NCI-H510A treated with DMSO at 0.1 percent for 48 hours (cell line): ENCODE measurements around the gene EBF3.

Source experiments
- DNase-seq: peaks from one replicate; lab custom pipeline; 2025; lab: John Stamatoyannopoulos, UW

The EBF3 gene

GRCh38 chr10:129852829-129853561, 111.1 kb downstream of the EBF3 start:
- DNase-seq = no peak

DNA sequence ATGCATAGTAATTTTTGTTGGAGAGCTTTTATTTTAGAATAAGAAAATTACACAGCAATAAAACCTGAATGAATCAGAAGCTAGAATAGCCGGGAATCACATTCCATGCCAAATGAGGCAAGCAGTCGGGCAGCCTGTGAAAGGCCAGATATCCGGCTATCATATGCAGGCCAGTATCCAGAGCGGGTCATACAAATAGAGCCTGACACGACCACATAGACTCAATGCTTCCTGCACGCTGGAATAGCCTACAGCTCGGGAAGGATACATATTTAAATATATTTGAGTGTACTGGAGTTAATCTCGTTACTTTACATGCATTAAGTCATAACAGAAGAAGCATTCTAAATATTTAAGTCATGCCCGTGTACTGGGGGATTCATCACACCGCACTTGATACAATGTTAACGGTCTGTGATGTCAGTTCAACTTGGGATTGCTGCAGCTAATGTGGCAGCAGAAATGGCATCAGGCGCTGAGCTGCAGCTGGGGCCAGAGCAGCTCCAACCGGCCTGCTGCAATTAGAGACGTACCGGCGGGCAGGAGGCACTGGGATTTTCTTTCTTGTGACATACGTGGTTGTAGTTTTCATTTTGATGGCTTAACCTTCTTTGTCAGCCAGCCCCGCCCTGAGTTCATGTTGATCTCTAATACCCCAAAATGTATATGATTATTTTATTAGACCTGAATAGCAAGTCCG, 112.0 kb downstream of the EBF3 start:
- DNase-seq = no peak

- DNase-seq = no peak
Measured at GRCh38 chr10:129850790-129851189, 113.3 kb downstream of the EBF3 start.

GRCh38 chr10:129850316-129850715, 113.8 kb downstream of the EBF3 start:
- DNase-seq = no peak

DNA sequence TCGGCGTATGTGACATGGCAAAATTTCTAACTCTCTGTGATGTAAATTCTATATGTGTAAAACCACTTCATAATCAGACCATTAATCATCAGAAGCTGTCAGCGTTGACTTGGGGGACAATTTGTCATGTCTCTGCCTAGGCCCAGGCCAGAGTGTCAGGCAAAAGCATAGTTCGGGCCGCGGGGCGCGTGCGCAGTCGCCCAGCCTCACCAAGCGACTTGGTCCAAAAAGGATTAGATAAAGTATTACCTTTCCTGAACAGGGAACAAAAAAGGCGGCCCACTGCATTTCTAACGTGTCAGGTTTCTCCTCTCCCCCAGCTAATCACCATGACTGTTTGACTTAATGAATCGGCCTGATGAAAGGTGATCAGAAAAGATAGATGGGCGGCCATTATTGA, 114.2 kb downstream of the EBF3 start:
- DNase-seq = no peak

- DNase-seq = no peak
Measured at GRCh38 chr10:129849452-129849750, 114.7 kb downstream of the EBF3 start.

DNA sequence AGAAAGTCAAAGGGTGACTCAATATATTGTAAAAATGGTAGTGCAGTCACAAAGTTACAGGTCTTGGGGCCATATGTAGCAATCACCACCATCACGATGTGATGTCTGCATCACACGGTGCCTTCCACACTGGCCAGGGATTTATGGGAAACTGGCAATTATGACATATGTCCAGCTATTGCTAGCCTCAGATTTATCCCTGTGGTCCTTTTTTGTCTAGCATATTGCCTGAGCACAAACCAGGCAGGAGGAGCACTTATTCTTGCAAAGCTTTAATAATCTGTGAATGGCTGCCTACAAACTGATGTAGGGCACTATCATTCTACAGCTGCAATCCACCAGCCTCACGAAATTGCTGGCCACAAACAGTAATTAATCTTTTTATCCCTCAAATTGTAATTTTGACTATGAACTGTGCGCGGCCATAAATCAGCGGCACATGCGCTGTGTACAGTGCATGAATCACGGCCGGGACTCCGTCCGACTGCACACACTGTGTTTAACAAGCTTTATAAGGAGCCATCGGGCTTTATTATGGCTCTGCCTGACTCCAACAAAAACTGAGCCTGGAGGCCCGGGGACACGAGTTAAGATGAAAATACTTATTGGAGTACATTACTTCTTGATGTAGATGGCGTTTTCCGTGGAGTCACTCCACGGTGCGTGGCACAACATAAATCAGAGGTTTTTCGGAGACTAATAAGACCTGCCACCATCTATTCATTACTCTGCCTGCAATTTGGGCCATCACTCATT, 115.2 kb downstream of the EBF3 start:
- no peak for DNase-seq

DNA sequence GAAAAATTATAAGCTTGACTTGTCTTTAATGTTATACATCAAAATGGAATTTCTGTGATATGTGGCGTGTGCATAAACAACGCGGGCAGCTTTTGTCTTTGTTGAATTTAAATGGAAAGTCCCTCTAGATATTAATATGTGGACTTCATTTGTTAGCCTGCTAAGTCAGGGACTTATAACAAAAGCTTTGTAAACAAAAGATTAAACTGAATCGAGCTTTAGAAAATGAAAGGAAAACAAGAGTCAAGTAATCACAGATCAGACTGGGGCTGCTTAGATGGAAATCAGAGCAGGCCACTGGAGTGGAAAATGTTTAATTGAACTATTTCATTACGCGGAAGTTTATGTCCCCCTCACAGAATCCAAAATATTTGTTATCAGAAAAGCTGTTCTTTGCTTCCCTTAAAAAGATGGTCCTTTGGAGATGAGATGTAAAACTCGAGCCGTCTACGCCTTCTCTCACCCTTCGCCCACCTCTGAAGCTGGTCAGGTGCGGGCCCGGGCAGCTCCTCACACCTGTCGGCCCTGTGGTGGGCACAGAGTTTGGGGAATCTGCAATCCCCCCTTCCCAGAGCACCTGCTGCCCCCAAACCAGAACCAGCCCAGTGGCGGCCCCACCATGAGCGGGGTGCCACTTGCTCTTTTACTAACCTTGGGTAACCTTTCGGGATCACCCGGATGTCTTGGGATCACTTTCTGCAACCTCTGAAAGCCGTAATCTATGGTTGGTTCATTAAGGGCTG, 116.2 kb downstream of the EBF3 start:
- DNase-seq = no peak

DNA sequence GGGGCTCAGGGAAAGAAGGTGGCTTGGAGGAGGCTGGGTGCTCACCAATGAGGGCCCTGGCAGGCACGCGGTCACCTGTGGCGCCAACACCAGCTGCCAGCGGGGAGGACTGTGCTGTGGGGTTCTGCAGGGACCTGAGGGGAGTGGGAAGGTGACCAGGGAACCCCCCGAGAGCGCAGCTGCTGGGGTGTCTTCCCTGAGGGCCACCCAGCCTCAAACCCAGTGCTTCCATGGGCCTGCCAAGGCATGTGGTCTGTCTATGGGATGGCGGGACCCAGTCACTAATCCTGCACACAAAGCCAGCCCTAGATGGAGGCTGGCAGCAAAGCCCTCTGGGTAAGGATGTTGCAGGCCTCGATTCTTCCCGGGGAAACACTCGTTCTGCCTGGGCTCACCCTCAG, 117.1 kb downstream of the EBF3 start:
- DNase-seq = no peak

GRCh38 chr10:129845111-129845753, 118.8 kb downstream of the EBF3 start:
- DNase-seq = no peak

- no peak for DNase-seq
Measured at GRCh38 chr10:129844216-129844766, 119.8 kb downstream of the EBF3 start.

- no peak for DNase-seq
Measured at GRCh38 chr10:129843702-129844101, 120.4 kb downstream of the EBF3 start.

DNA sequence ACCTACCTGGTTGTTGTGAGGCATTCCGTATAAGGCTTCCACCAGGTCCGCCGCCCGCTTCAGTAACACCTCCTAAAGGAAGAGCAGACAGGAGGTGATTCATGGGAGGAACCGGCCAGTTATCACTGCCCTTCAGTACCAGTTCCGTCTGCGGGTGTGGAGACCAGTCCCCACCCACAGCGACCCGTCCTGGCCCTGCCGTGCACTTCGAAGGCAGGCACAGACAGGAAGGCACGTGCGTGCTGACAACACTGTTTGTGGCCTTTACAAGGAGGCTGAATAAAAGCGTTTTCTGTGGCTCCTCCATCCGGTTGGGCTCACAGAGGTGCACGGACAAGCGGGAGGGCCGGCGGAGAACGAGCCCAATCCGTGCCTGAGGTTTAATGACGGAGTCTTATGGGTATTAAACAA, 120.9 kb downstream of the EBF3 start:
- no peak for DNase-seq

GRCh38 chr10:129842031-129842430, 122.0 kb downstream of the EBF3 start:
- DNase-seq = no peak

DNA sequence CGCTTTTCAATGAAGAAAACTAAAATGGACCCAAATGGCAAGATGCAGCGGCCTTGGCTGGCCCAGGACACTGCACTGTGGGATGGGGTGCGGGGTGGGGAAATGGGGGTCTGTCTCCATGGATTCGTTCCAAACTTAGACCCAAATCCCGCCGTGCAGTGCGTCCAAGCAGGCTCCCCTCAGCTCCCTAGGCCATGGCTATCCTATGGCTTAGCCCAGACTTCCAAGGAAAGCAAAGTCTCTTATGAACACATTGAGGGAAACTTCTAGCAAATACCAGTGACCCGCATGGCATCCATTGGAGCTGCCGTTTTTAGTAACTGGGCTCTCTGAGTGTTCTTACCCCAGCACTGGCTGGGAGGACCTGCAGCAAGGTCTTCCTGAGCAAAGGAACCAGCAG, 122.5 kb downstream of the EBF3 start:
- DNase-seq = no peak

- no peak for DNase-seq
Measured at GRCh38 chr10:129841071-129841470, 123.0 kb downstream of the EBF3 start.

DNA sequence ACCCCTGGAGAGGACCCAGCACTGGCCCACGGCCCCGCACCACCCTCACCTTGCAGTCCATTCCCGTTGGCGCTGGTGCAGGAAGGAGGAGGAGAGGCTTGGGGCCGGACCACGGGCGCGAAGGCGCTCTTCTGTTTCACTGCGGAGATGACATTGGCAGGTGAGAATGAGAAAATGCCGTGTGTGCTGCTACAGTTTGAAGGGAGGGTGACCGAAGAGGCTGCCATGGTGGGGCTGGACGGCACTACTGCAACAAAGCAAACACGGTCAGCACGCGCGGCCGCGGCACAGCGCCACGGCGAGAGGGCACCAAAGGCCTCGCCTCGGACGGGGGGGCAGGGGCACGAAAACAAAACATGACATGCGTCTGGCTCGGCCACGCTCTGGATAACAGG, 123.9 kb downstream of the EBF3 start:
- no peak for DNase-seq

DNA sequence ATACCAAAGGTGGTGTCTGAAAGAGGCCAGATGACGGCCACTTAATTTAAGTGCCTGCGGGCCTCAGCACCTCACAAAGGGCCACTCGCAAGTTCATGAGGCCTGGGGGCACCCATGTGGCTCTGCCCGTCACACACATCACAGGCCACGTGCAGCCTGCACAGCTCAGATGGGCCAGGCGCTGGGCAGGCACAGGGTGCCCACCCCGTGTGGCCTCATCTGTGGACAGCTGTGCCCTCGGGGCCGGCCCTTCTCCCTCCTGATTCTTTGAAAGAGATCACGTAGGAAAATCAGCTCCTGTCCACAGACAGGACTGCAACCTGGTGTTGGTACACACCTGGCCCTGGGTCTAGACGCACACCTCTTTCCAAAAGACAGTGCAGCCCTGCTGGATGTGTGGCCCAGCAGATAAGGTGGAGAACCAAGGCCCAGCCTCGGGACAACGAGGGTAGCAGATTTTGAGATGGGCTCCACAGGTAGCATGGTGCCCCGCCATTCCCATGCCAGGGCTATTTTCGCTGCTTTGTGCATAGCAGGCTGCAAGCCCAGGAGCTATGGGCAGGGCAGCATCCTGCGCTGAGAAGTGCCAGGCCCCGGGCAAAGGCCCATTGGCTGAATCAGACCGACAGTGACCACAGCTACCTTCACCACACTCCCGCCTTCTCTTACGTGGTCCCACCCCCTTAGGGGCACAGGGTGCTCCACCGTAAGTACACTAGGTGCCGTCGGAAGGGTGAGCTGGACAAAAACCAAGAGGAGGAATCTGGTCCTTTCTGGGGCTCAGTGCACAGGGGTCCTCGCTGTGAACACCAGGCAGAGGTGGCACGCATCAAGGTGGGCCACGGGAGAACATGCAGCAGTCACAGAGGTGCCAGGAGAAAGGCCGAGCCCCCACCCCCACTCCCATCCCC, 124.5 kb downstream of the EBF3 start:
- no peak for DNase-seq

GRCh38 chr10:129838794-129839193, 125.3 kb downstream of the EBF3 start:
- no peak for DNase-seq

DNA sequence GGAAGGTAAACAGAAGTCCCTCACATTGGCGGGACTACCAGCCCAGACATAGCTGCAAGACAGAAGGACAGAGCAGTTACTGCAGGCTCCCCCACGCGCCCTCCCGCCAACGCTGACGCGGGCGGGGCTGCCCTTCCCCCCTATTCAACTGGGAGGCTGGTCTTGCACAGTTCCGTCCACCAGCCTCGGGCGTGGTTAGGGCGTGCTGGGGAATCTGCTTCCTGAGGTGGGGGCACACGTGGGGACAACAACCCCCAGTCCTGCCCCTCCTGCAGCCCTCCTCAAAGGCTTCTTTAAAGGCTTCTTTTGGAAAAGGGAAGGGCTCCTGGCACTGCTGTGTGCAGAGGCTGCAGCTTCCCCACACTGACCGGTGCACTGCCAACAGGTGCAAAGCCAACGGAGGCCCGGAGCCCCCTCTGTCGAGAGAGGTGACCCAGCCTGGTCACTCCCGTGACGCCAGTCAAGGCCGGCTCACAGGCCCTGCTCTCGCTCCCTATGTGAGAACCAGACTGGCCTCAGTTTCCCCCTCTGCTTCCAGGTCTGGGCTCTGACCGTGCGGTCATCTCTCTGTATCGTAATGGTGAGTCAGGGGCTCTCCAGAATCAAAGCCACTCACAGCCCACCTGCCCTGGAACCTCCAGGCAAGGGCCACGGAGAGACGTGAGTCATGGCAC, 126.0 kb downstream of the EBF3 start:
- DNase-seq = no peak
